ENCODE measurements around the gene DSTN.
A peak's percentile ranks its signal among the peaks of the same experiment; 100 is the strongest.

Gene DSTN

GRCh38 chr20:17569616-17570346 is at the start of gene DSTN:
Gene DSTN (plus strand): TSS chr20:17570075. CDS start chr20:17570209, 134 bp downstream.
- Histone ChIP-seq H3K4me1 (ENCODE audit: control insufficient read depth, insufficient read depth, low read length) (peaks cover 2% of the 10 kb centered on the region; the same call in 1 of the 2 replicates), H3K27me3 (ENCODE audit: control insufficient read depth, insufficient read depth, low read length) (no peaks in the 10 kb centered on the region), H3K9me3 (ENCODE audit: control insufficient read depth, insufficient read depth, low read length) (no peaks in the 10 kb centered on the region), H3K27ac (ENCODE audit: low read length) (no peak within 1 kb of the TSS), H3K36me3 (ENCODE audit: control insufficient read depth, insufficient read depth, low read length) (no peaks in the 10 kb centered on the region), H3K4me3 (ENCODE audit: low read length) (peak within 1 kb of the TSS; percentile 66)
- no CpG with 5 or more reads among the region's 70 CpGs for WGBS (ENCODE audit: insufficient coverage, insufficient read length)
- DNase-seq (ENCODE audit: low read depth, low spot score): peak; percentile 82

GRCh38 chr20:17520583-17520982 is 49.3 kb upstream of the DSTN start:
- Histone ChIP-seq H3K27ac (ENCODE audit: low read length) (no peak overlapping the region), H3K4me1 (ENCODE audit: control insufficient read depth, insufficient read depth, low read length) (no peaks in the 10 kb centered on the region), H3K4me3 (ENCODE audit: low read length) (no peak overlapping the region), H3K9me3 (ENCODE audit: control insufficient read depth, insufficient read depth, low read length) (no peaks in the 10 kb centered on the region), H3K36me3 (ENCODE audit: control insufficient read depth, insufficient read depth, low read length) (no peaks in the 10 kb centered on the region), H3K27me3 (ENCODE audit: control insufficient read depth, insufficient read depth, low read length) (no peaks in the 10 kb centered on the region)
- WGBS (ENCODE audit: insufficient coverage, insufficient read length): no CpG with 5 or more reads among the region's 3 CpGs
- DNase-seq (ENCODE audit: low read depth, low spot score): no peak

DNA sequence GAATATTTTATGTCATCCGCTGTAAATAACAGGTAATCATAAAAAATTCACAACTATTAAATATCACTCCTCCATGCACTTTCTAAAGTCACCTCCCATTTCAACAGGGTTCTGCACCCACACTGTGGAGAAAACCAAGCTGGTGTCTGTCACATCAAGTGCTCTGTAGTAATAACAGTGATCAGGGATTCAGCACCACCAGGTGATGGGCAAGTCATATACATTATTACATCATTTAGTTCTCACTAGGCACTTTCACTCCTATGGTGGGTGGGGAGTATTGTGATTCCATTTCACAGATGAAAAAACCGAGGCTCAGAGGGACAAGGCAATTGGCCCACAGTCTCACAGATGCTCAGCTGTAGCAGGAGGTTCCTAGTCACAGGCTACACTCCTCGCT is 47.3 kb upstream of the DSTN start:
- WGBS (ENCODE audit: insufficient coverage, insufficient read length): no CpG with 5 or more reads among the region's 3 CpGs
- Histone ChIP-seq H3K9me3 (ENCODE audit: control insufficient read depth, insufficient read depth, low read length) (no peaks in the 10 kb centered on the region), H3K27ac (ENCODE audit: low read length) (no peak overlapping the region), H3K36me3 (ENCODE audit: control insufficient read depth, insufficient read depth, low read length) (no peaks in the 10 kb centered on the region), H3K4me3 (ENCODE audit: low read length) (no peak overlapping the region), H3K4me1 (ENCODE audit: control insufficient read depth, insufficient read depth, low read length) (no peaks in the 10 kb centered on the region; the same call in 1 of the 2 replicates), H3K27me3 (ENCODE audit: control insufficient read depth, insufficient read depth, low read length) (no peaks in the 10 kb centered on the region)
- no peak for DNase-seq (ENCODE audit: low read depth, low spot score)

GRCh38 chr20:17523326-17523725 is 46.5 kb upstream of the DSTN start:
- H3K9me3 ChIP-seq (ENCODE audit: control insufficient read depth, insufficient read depth, low read length): no peaks in the 10 kb centered on the region
- H3K36me3 ChIP-seq (ENCODE audit: control insufficient read depth, insufficient read depth, low read length): no peaks in the 10 kb centered on the region
- WGBS (ENCODE audit: insufficient coverage, insufficient read length): no CpG with 5 or more reads among the region's 5 CpGs
- H3K27me3 ChIP-seq (ENCODE audit: control insufficient read depth, insufficient read depth, low read length): no peaks in the 10 kb centered on the region
- H3K4me1 ChIP-seq (ENCODE audit: control insufficient read depth, insufficient read depth, low read length): no peaks in the 10 kb centered on the region; the same call in 1 of the 2 replicates
- no peak for DNase-seq (ENCODE audit: low read depth, low spot score)
- H3K4me3 ChIP-seq (ENCODE audit: low read length): no peak overlapping the region
- H3K27ac ChIP-seq (ENCODE audit: low read length): no peak overlapping the region

- Histone ChIP-seq H3K9me3 (ENCODE audit: control insufficient read depth, insufficient read depth, low read length) (no peaks in the 10 kb centered on the region), H3K36me3 (ENCODE audit: control insufficient read depth, insufficient read depth, low read length) (no peaks in the 10 kb centered on the region), H3K4me3 (ENCODE audit: low read length) (no peak overlapping the region), H3K4me1 (ENCODE audit: control insufficient read depth, insufficient read depth, low read length) (no peaks in the 10 kb centered on the region; the same call in 1 of the 2 replicates), H3K27me3 (ENCODE audit: control insufficient read depth, insufficient read depth, low read length) (no peaks in the 10 kb centered on the region), H3K27ac (ENCODE audit: low read length) (no peak overlapping the region)
- no CpG with 5 or more reads among the region's 8 CpGs for WGBS (ENCODE audit: insufficient coverage, insufficient read length)
- DNase-seq (ENCODE audit: low read depth, low spot score): no peak
These were observed 45.3 kb upstream of the DSTN start for GRCh38 chr20:17524560-17524959.

DNA sequence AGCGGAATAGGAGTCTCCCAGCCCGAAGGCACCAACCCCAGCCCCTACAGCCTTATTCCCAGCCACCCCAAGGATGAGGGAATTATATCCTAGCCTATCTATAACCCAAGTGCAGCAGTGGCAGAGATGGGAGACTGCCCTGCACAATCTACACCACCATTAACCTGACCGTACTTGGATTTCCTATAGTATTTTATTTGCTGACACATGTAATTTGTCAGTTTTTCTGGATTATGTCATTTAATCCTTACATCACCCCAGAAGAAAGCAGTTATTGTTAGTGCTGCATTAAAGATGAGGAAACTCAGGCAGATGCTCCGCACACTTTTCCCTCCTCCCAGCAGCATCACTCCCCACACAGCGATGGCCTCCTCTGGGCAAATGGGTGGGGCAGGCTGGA is 44.7 kb upstream of the DSTN start:
- no CpG with 5 or more reads among the region's 5 CpGs for WGBS (ENCODE audit: insufficient coverage, insufficient read length)
- no peak overlapping the region for H3K4me3 ChIP-seq (ENCODE audit: low read length)
- H3K36me3 ChIP-seq (ENCODE audit: control insufficient read depth, insufficient read depth, low read length): no peaks in the 10 kb centered on the region
- no peak overlapping the region for H3K27ac ChIP-seq (ENCODE audit: low read length)
- DNase-seq (ENCODE audit: low read depth, low spot score): no peak
- H3K4me1 ChIP-seq (ENCODE audit: control insufficient read depth, insufficient read depth, low read length): no peaks in the 10 kb centered on the region; the same call in 1 of the 2 replicates
- H3K27me3 ChIP-seq (ENCODE audit: control insufficient read depth, insufficient read depth, low read length): no peaks in the 10 kb centered on the region
- H3K9me3 ChIP-seq (ENCODE audit: control insufficient read depth, insufficient read depth, low read length): no peaks in the 10 kb centered on the region

DNA sequence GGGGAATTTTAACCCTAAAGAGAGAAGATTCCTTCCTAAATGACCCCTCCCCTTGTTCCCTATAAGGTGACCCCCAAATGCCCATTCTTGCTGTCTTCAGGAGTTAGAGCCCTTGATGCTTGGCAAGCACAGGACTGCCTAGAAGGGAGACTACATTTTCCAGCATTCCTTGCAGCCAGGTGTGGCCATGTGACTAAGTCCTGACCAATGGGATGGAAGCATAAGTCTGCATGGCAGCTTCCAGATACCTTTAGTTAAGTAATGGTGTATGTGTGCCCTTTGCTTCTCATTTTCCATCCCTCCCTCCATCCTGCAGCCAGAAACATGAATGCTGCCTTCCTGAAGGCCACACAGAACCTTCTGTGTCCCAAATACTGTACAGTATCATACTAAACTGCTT is 44.2 kb upstream of the DSTN start:
- Histone ChIP-seq H3K27me3 (ENCODE audit: control insufficient read depth, insufficient read depth, low read length) (no peaks in the 10 kb centered on the region; the same call in 1 of the 2 replicates), H3K27ac (ENCODE audit: low read length) (no peak overlapping the region), H3K4me3 (ENCODE audit: low read length) (no peak overlapping the region), H3K4me1 (ENCODE audit: control insufficient read depth, insufficient read depth, low read length) (no peaks in the 10 kb centered on the region; the same call in 1 of the 2 replicates), H3K36me3 (ENCODE audit: control insufficient read depth, insufficient read depth, low read length) (no peaks in the 10 kb centered on the region), H3K9me3 (ENCODE audit: control insufficient read depth, insufficient read depth, low read length) (no peaks in the 10 kb centered on the region)
- no peak for DNase-seq (ENCODE audit: low read depth, low spot score)

GRCh38 chr20:17529586-17529985 is 40.3 kb upstream of the DSTN start:
- H3K4me1 ChIP-seq (ENCODE audit: control insufficient read depth, insufficient read depth, low read length): peaks cover 2% of the 10 kb centered on the region
- no peak overlapping the region for H3K27ac ChIP-seq (ENCODE audit: low read length)
- no peak overlapping the region for H3K4me3 ChIP-seq (ENCODE audit: low read length)
- no peak for DNase-seq (ENCODE audit: low read depth, low spot score)
- no peaks in the 10 kb centered on the region for H3K9me3 ChIP-seq (ENCODE audit: control insufficient read depth, insufficient read depth, low read length)
- no peaks in the 10 kb centered on the region; the same call in 1 of the 2 replicates for H3K27me3 ChIP-seq (ENCODE audit: control insufficient read depth, insufficient read depth, low read length)
- H3K36me3 ChIP-seq (ENCODE audit: control insufficient read depth, insufficient read depth, low read length): no peaks in the 10 kb centered on the region

DNA sequence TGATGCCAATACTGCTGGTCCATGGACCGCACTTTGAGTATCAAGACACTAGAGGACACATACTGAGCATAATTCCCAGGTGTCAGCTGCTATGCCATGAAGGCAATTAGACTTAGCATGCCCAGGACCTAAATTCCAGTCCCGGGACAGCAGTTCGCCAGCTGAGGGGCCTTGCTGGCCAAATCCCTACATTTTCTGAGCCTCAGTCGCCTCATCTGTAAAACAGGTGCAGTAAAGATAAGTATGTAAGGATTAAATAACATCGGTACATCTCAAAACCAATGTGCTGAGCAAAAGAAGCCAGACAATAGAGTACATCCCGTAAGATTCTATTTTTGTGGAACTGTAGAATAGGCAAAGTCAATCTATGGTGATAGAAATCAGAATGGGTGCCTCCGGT is 39.7 kb upstream of the DSTN start:
- Histone ChIP-seq H3K4me3 (ENCODE audit: low read length) (no peak overlapping the region), H3K9me3 (ENCODE audit: control insufficient read depth, insufficient read depth, low read length) (no peaks in the 10 kb centered on the region), H3K27ac (ENCODE audit: low read length) (no peak overlapping the region), H3K36me3 (ENCODE audit: control insufficient read depth, insufficient read depth, low read length) (no peaks in the 10 kb centered on the region), H3K27me3 (ENCODE audit: control insufficient read depth, insufficient read depth, low read length) (no peaks in the 10 kb centered on the region; the same call in 1 of the 2 replicates), H3K4me1 (ENCODE audit: control insufficient read depth, insufficient read depth, low read length) (peaks cover 2% of the 10 kb centered on the region)
- no peak for DNase-seq (ENCODE audit: low read depth, low spot score)
- WGBS (ENCODE audit: insufficient coverage, insufficient read length): no CpG with 5 or more reads among the region's 7 CpGs

GRCh38 chr20:17530716-17531664 is 38.9 kb upstream of the DSTN start, which contains the start of gene BFSP1:
Gene BFSP1 (minus strand): TSS chr20:17531379. CDS start chr20:17531329, 50 bp downstream.
- peak within 1 kb of the TSS; percentile 23; the same call in 1 of the 2 replicates for H3K4me3 ChIP-seq (ENCODE audit: low read length)
- no peaks in the 10 kb centered on the region for H3K36me3 ChIP-seq (ENCODE audit: control insufficient read depth, insufficient read depth, low read length)
- WGBS (ENCODE audit: insufficient coverage, insufficient read length): no CpG with 5 or more reads among the region's 111 CpGs
- H3K27ac ChIP-seq (ENCODE audit: low read length): no peak within 1 kb of the TSS
- peaks cover 2% of the 10 kb centered on the region for H3K4me1 ChIP-seq (ENCODE audit: control insufficient read depth, insufficient read depth, low read length)
- H3K27me3 ChIP-seq (ENCODE audit: control insufficient read depth, insufficient read depth, low read length): no peaks in the 10 kb centered on the region; the same call in 1 of the 2 replicates
- no peaks in the 10 kb centered on the region for H3K9me3 ChIP-seq (ENCODE audit: control insufficient read depth, insufficient read depth, low read length)
- DNase-seq (ENCODE audit: low read depth, low spot score): no peak
